HepG2 (cell line): ENCODE data around the gene ZNRF3. TPM values are rescaled to one million over a fixed set of nuclear protein-coding genes. Genes with fewer than 3 reads are reported as not detected.

Source experiments
- AFF4 ChIP-seq: sonication (generic); formaldehyde crosslinking; IDR thresholded peaks from 2 replicates; pipeline ENCODE4 v1.4.0; 2020; ENCODE audit warnings: missing genetic modification reagents
- ATF5 ChIP-seq: sonication (generic); formaldehyde crosslinking; IDR thresholded peaks from 2 replicates; pipeline ENCODE4 v1.4.0; 2020; ENCODE audit warnings: mild to moderate bottlenecking, low read depth, missing genetic modification reagents
- DMAP1 ChIP-seq: IDR thresholded peaks from 2 replicates; pipeline ENCODE4 v1.6.1; 2016
- KDM2A ChIP-seq: sonication (generic); formaldehyde crosslinking; IDR thresholded peaks from 2 replicates; pipeline ENCODE4 v1.4.0; 2020; ENCODE audit warnings: low read depth, missing genetic modification reagents, borderline replicate concordance
- MAFK ChIP-seq, 2 experiments: IDR thresholded peaks in 1 of 2; conservative IDR thresholded peaks in 1 of 2; 2 replicates each; pipeline ENCODE4 v1.6.1; 2011; ENCODE audit warnings: improper control_type of control experiment in 2 of 2, low read length in 2 of 2
- MED8 ChIP-seq: sonication (generic); formaldehyde crosslinking; IDR thresholded peaks from 2 replicates; pipeline ENCODE4 v1.8.1; 2023; ENCODE audit warnings: mild to moderate bottlenecking, missing genetic modification reagents; ENCODE audit not compliant: insufficient replicate concordance
- MXI1 ChIP-seq: IDR thresholded peaks from 3 replicates; pipeline ENCODE4 v1.6.1; 2012; ENCODE audit warnings: low read depth, low read length, inconsistent platforms, borderline replicate concordance
- RARA ChIP-seq: IDR thresholded peaks from 2 replicates; pipeline ENCODE4 v1.6.1; 2016; ENCODE audit warnings: missing genetic modification reagents, missing compliant biosample characterization
- RCOR2 ChIP-seq: IDR thresholded peaks from 2 replicates; pipeline ENCODE4 v1.6.1; 2016; ENCODE audit warnings: missing biosample characterization, missing genetic modification reagents
- RERE ChIP-seq: IDR thresholded peaks from 2 replicates; pipeline ENCODE4 v1.6.1; 2016; ENCODE audit warnings: low read depth, missing genetic modification reagents, missing compliant biosample characterization
- RFXAP ChIP-seq: sonication (generic); formaldehyde crosslinking; IDR thresholded peaks from 2 replicates; pipeline ENCODE4 v1.4.0; 2020; ENCODE audit warnings: missing genetic modification reagents, borderline replicate concordance
- SALL2 ChIP-seq: sonication (generic); formaldehyde crosslinking; IDR thresholded peaks from 2 replicates; pipeline ENCODE4 v1.8.1; 2023; ENCODE audit warnings: mild to moderate bottlenecking, missing genetic modification reagents, inconsistent platforms
- TBX2 ChIP-seq: sonication (generic); formaldehyde crosslinking; IDR thresholded peaks from 2 replicates; pipeline ENCODE4 v1.5.0; 2020; ENCODE audit warnings: missing genetic modification reagents, mild to moderate bottlenecking, borderline replicate concordance
- ZNF160 ChIP-seq: sonication (generic); formaldehyde crosslinking; IDR thresholded peaks from 2 replicates; pipeline ENCODE4 v1.8.0; 2022; ENCODE audit warnings: mild to moderate bottlenecking, inconsistent platforms, missing genetic modification reagents
- ZNF337 ChIP-seq: sonication (generic); formaldehyde crosslinking; IDR thresholded peaks from 2 replicates; pipeline ENCODE4 v1.5.1; 2020; ENCODE audit warnings: missing genetic modification reagents, low read depth, mild to moderate bottlenecking, borderline replicate concordance
- ZNF614 ChIP-seq: IDR thresholded peaks from 2 replicates; pipeline ENCODE4 v1.6.1; 2018; ENCODE audit warnings: missing biosample characterization, missing genetic modification reagents, inconsistent platforms, borderline replicate concordance
- ZNF619 ChIP-seq: sonication (generic); formaldehyde crosslinking; IDR thresholded peaks from 2 replicates; pipeline ENCODE4 v1.4.0; 2020; ENCODE audit warnings: mild to moderate bottlenecking, missing genetic modification reagents
- ZNF703 ChIP-seq: sonication (generic); formaldehyde crosslinking; IDR thresholded peaks from 2 replicates; pipeline ENCODE4 v1.5.1; 2020; ENCODE audit warnings: missing genetic modification reagents, mild to moderate bottlenecking, moderate library complexity, borderline replicate concordance
- ZNF746 ChIP-seq: sonication (generic); formaldehyde crosslinking; IDR thresholded peaks from 2 replicates; pipeline ENCODE4 v1.8.0; 2022; ENCODE audit warnings: mild to moderate bottlenecking, missing genetic modification reagents
- ZNF788 ChIP-seq: sonication (generic); formaldehyde crosslinking; IDR thresholded peaks from 2 replicates; pipeline ENCODE4 v1.5.0; 2020; ENCODE audit warnings: mild to moderate bottlenecking, missing genetic modification reagents, borderline replicate concordance
- polyA plus RNA-seq, 8 experiments: library from polyadenylated mRNA; depleted of rRNA in 3 of 8; stranded (reverse) in 7 of 8; unstranded in 1 of 8; fragments of >200 nt; fragmentation: Illumina TruSeq in 4 of 8; extraction: Trizol in 4 of 8; gene quantifications; 2 replicates each; pipeline versions ENCODE4 v1.2.1 to v1.2.3, GENCODE V29; 2011 to 2016; ENCODE audit warnings: low read depth in 4 of 8, missing spikeins in 1 of 8, mixed read lengths in 1 of 8; ENCODE audit not compliant: insufficient read depth in 1 of 8
- total RNA-seq, 5 experiments: library from RNA; depleted of rRNA; stranded (reverse); fragments of >200 nt; fragmentation: Illumina TruSeq; extraction: Trizol; gene quantifications; 2 replicates each; pipeline ENCODE4 v1.2.3, GENCODE V29; 2016; ENCODE audit warnings: low read depth in 1 of 5

Gene ZNRF3
- total and polyA plus RNA-seq, 2 of the 13 experiments (the other 11 are each of a cell fraction or from before 2014, with no cell fraction given): 20.3 to 36.7 TPM

GRCh38 chr22:29004647-29005371 lies 121.4 kb downstream of the ZNRF3 start (continued):
- TF ChIP-seq ZNF788 (CRISPR knock-in tag) (peak; percentile 10; the same call in 1 of the 2 replicates), RERE (no peak), DMAP1 (peak; percentile 72), RCOR2 (CRISPR knock-in tag) (no peak), ZNF703 (no peak), ZNF160 (CRISPR knock-in tag) (no peak), ZNF746 (CRISPR knock-in tag) (peak; percentile 99), ATF5 (CRISPR knock-in tag) (0 out of 2 replicates have a peak, but pooled peaks have one; percentile 22), RFXAP (CRISPR knock-in tag) (no peak), TBX2 (CRISPR knock-in tag) (peak; percentile 63), RARA (peak; percentile 58; the same call in 1 of the 2 replicates), MAFK (conservative IDR thresholded peaks at IDR 0.05 in 1 of 2, IDR thresholded peaks at IDR 0.05 in 1 of 2; ENCODE audit: low read length in 2 of 2) (no peak), ZNF614 (CRISPR knock-in tag) (peak; percentile 37; the same call in 1 of the 2 replicates), ZNF619 (CRISPR knock-in tag) (no peak), MXI1 (peak; percentile 99), SALL2 (CRISPR knock-in tag) (0 out of 2 replicates have a peak, but pooled peaks have one; percentile 13), KDM2A (CRISPR knock-in tag) (peak; percentile 63), AFF4 (CRISPR knock-in tag) (0 out of 2 replicates have a peak, but pooled peaks have one; percentile 39), ZNF337 (0 out of 2 replicates have a peak, but pooled peaks have one; percentile 31), MED8 (CRISPR knock-in tag) (peak; percentile 26)
